Panc1 (cell line): ENCODE results near the gene SLC16A11. TPM values are rescaled to one million over a fixed set of nuclear protein-coding genes. Genes with fewer than 3 reads are reported as not detected.

Source experiments
- ATAC-seq: fragments of 200-7000 bp; cut with Tn5 transposase; 2 replicates; pipeline ENCODE4 v1.9.1; 2020; ENCODE audit warnings: mild to moderate bottlenecking, moderate library complexity
- BruUV-seq: library from RNA; stranded (reverse); fragments of 400-500 nt; replicated peaks from 2 replicates; lab custom pipeline; 2021; lab: Mats Ljungman, UMichigan
- CTCF ChIA-PET: fragments of 300-600 bp; sonication (Branson Sonifier 250); formaldehyde crosslinking; loops from one replicate; lab custom pipeline; 2022; ENCODE audit warnings: antibody characterized with exemption; lab: Charles Lee
- POLR2A ChIA-PET: fragments of 300-600 bp; sonication (Branson Sonifier 250); formaldehyde crosslinking; loops from one replicate; lab custom pipeline; 2022; ENCODE audit warnings: antibody characterized with exemption; lab: Charles Lee
- DNase-seq: peaks from one replicate; pipeline ENCODE4 v3.0.0-alpha.2; 2010; ENCODE audit warnings: low read depth, low spot score
- H3K27ac ChIP-seq: 2 replicates; pipeline ENCODE4 v1.5.1; 2011; ENCODE audit warnings: mild to moderate bottlenecking, low read length, inconsistent platforms
- H3K27me3 ChIP-seq: fragments of 200-500 bp; sonication (Bioruptor generic); 2 replicates; pipeline ENCODE4 v1.6.0; 2014; ENCODE audit warnings: low read length, inconsistent platforms; ENCODE audit not compliant: control insufficient read depth, insufficient read depth
- H3K36me3 ChIP-seq: fragments of 200-500 bp; sonication (Bioruptor generic); 2 replicates; pipeline ENCODE4 v1.5.1; 2014; ENCODE audit warnings: inconsistent platforms, mild to moderate bottlenecking, low read length, moderate library complexity; ENCODE audit not compliant: control insufficient read depth, insufficient read depth
- H3K4me1 ChIP-seq: 2 replicates; pipeline ENCODE4 v1.5.1; 2011; ENCODE audit warnings: inconsistent platforms, mild to moderate bottlenecking, low read length, moderate library complexity; ENCODE audit not compliant: control insufficient read depth, insufficient read depth
- H3K4me3 ChIP-seq, 2 experiments: 2 replicates each; pipeline ENCODE4 v1.5.1; 2011 to 2012; ENCODE audit warnings: low read depth in 2 of 2, low read length in 2 of 2, mild to moderate bottlenecking in 2 of 2, inconsistent platforms in 1 of 2, moderate library complexity in 1 of 2
- H3K9me3 ChIP-seq: fragments of 200-500 bp; sonication (Bioruptor generic); 2 replicates; pipeline ENCODE4 v1.5.1; 2014; ENCODE audit warnings: low read depth, mild to moderate bottlenecking, inconsistent platforms, low read length, moderate library complexity; ENCODE audit not compliant: control insufficient read depth, insufficient read depth
- POLR2AphosphoS5 ChIP-seq: IDR thresholded peaks from 2 replicates; pipeline ENCODE4 v1.6.1; 2012; ENCODE audit warnings: mild to moderate bottlenecking, low read depth, low read length, moderate library complexity
- SIN3A ChIP-seq: IDR thresholded peaks from 2 replicates; pipeline ENCODE4 v1.6.1; 2012; ENCODE audit warnings: low read depth, mild to moderate bottlenecking, low read length, moderate library complexity, borderline replicate concordance; ENCODE audit not compliant: insufficient read depth
- TCF7L2 ChIP-seq: IDR thresholded peaks from 2 replicates; pipeline ENCODE4 v1.6.1; 2011; ENCODE audit warnings: mild to moderate bottlenecking, low read depth, low read length, inconsistent platforms
- in situ Hi-C: cut with HindIII; loops from 2 replicates; pipeline ENCODE4 v1.10.0; 2016; ENCODE audit warnings: low sequenced_read_pairs, low pct_unique_long_range_greater_than_20kb
- intact Hi-C: fragments of 100-400 bp; cut with micrococcal nuclease; formaldehyde crosslinking; loops from one replicate; pipeline ENCODE4 v1.10.0; 2022; ENCODE audit not compliant: unreplicated experiment
- total RNA-seq: library from RNA; stranded (reverse); gene quantifications from one replicate; pipeline ENCODE4 v1.2.1, GENCODE V29; 2021; ENCODE audit not compliant: unreplicated experiment
- TF ChIP-seq, protein P1 (sequence below), 2 experiments: IDR thresholded peaks; 2 replicates each; pipeline ENCODE4 v1.6.1; 2011 to 2012; ENCODE audit warnings: low read depth in 2 of 2, control low read depth in 1 of 2, low read length in 1 of 2, mild to moderate bottlenecking in 1 of 2, moderate library complexity in 1 of 2; ENCODE audit not compliant: insufficient read depth in 1 of 2
- TF ChIP-seq, protein P2 (sequence below): fragments of 450-650 bp; IDR thresholded peaks from 2 replicates; pipeline ENCODE4 v1.5.1; 2017; ENCODE audit warnings: mild to moderate bottlenecking

Gene SLC16A11
- total RNA-seq, 1 experiment from 2014 or later, result not detected

- H3K27me3 ChIP-seq, result no peaks in the 10 kb centered on the region
- CTCF ChIA-PET, result interaction anchor here (0.7 to 1.8 kb wide), 6 partner anchors 16 to 193 kb away, joined by 3 to 5 read pairs (median 5); no protein-coding TSS in a partner anchor
- H3K4me3 ChIP-seq, result peak overlapping the region in 1 of 2 experiments; percentile 49; a peak in 2 of 4 replicates
- DNase-seq (no peak), ATAC-seq (peak; percentile 59)
- no peaks in the 10 kb centered on the region for H3K9me3 ChIP-seq
- TF ChIP-seq TCF7L2, result no peak
- TF ChIP-seq, protein P1, sequence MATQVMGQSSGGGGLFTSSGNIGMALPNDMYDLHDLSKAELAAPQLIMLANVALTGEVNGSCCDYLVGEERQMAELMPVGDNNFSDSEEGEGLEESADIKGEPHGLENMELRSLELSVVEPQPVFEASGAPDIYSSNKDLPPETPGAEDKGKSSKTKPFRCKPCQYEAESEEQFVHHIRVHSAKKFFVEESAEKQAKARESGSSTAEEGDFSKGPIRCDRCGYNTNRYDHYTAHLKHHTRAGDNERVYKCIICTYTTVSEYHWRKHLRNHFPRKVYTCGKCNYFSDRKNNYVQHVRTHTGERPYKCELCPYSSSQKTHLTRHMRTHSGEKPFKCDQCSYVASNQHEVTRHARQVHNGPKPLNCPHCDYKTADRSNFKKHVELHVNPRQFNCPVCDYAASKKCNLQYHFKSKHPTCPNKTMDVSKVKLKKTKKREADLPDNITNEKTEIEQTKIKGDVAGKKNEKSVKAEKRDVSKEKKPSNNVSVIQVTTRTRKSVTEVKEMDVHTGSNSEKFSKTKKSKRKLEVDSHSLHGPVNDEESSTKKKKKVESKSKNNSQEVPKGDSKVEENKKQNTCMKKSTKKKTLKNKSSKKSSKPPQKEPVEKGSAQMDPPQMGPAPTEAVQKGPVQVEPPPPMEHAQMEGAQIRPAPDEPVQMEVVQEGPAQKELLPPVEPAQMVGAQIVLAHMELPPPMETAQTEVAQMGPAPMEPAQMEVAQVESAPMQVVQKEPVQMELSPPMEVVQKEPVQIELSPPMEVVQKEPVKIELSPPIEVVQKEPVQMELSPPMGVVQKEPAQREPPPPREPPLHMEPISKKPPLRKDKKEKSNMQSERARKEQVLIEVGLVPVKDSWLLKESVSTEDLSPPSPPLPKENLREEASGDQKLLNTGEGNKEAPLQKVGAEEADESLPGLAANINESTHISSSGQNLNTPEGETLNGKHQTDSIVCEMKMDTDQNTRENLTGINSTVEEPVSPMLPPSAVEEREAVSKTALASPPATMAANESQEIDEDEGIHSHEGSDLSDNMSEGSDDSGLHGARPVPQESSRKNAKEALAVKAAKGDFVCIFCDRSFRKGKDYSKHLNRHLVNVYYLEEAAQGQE (IDR thresholded peaks at IDR 0.05; ENCODE audit: insufficient read depth in 1 of 2, low read depth in 2 of 2, low read length in 1 of 2), result no peak
- TF ChIP-seq POLR2AphosphoS5, result no peak
- no peak for TF ChIP-seq SIN3A
- TF ChIP-seq, protein P2, sequence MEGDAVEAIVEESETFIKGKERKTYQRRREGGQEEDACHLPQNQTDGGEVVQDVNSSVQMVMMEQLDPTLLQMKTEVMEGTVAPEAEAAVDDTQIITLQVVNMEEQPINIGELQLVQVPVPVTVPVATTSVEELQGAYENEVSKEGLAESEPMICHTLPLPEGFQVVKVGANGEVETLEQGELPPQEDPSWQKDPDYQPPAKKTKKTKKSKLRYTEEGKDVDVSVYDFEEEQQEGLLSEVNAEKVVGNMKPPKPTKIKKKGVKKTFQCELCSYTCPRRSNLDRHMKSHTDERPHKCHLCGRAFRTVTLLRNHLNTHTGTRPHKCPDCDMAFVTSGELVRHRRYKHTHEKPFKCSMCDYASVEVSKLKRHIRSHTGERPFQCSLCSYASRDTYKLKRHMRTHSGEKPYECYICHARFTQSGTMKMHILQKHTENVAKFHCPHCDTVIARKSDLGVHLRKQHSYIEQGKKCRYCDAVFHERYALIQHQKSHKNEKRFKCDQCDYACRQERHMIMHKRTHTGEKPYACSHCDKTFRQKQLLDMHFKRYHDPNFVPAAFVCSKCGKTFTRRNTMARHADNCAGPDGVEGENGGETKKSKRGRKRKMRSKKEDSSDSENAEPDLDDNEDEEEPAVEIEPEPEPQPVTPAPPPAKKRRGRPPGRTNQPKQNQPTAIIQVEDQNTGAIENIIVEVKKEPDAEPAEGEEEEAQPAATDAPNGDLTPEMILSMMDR, result no peak
- POLR2A ChIA-PET, result no interaction called here
- peak overlapping the region; percentile 89 for H3K27ac ChIP-seq
- H3K4me1 ChIP-seq, result peaks cover 29% of the 10 kb centered on the region
- intact Hi-C loops, result loop anchor here (5.0 kb wide), 1 partner anchor 109 kb away; no protein-coding TSS in a partner anchor
- in situ Hi-C loops, result no loop called here
- BruUV-seq, result no TSS peak
- H3K36me3 ChIP-seq, result no peaks in the 10 kb centered on the region
These were observed 22.8 kb downstream of the SLC16A11 start for GRCh38 chr17:7020894-7021664.

DNA sequence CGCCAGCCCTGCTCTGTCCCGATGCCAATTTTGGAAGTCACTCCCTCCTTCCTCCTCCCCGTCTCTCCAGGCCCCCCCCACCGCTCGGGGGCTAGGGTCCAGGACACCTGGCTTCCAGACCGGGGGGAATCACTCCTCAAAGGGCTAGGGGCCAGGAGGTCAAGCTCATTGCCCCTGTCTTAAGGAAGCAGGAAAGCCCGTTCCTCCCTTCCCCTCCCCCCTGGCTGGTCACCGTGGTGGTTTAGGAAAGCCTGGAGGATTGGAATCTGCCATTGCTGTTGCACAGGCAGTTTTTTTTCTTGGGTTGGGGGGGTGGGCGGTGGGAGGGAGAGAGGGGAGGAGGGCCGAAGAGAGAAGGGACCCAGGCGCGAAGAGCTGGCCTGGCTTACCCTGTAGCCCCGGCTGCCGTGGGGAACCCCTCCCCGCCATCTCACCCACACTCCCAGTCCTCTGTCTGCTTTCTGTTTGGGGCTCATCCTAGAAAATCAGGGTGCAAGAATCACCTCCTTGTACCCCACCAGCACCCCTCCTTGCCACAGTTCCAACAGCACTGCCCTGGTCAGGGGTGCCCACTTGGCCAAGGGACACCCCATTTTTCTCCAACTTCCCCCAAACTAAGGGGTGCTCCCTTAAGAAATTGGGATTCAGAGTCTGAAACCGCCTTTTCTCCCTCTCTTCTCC is 23.9 kb downstream of the SLC16A11 start:
- TF ChIP-seq TCF7L2 (no peak), POLR2AphosphoS5 (no peak)
- TF ChIP-seq, protein P2, result no peak
- H3K36me3 ChIP-seq, result no peaks in the 10 kb centered on the region
- DNase-seq (no peak), ATAC-seq (no peak)
- in situ Hi-C loops, result no loop called here
- H3K4me1 ChIP-seq, result peaks cover 29% of the 10 kb centered on the region
- H3K27me3 ChIP-seq, result no peaks in the 10 kb centered on the region
- H3K27ac ChIP-seq, result peak overlapping the region; percentile 89
- H3K9me3 ChIP-seq, result no peaks in the 10 kb centered on the region
- BruUV-seq, result no TSS peak
- POLR2A ChIA-PET, result no interaction called here
- peak overlapping the region; percentile 37 to 59 for H3K4me3 ChIP-seq
- CTCF ChIA-PET, result interaction anchor here (0.6 to 1.0 kb wide), 3 partner anchors 26 to 105 kb away, joined by 4 to 8 read pairs (median 5); no protein-coding TSS in a partner anchor
- intact Hi-C loops, result loop anchor here (5.0 kb wide), 1 partner anchor 108 kb away; no protein-coding TSS in a partner anchor
